NB4 (cell line): Measurements from ENCODE around the gene STX1B.

ENCODE experiments used
- CTCF ChIP-seq: IDR thresholded peaks from one replicate; pipeline ENCODE4 v1.5.1; 2012; ENCODE audit warnings: low read depth, low read length
- MAX ChIP-seq: IDR thresholded peaks from 2 replicates; pipeline ENCODE4 v1.6.1; 2011; ENCODE audit warnings: low read depth, low read length
- POLR2A ChIP-seq: IDR thresholded peaks from 2 replicates; pipeline ENCODE4 v1.6.1; 2011; ENCODE audit warnings: mild to moderate bottlenecking; ENCODE audit not compliant: insufficient read length; ENCODE audit errors: extremely low read depth

- TF ChIP-seq CTCF (no peak), POLR2A (peak; percentile 20), MAX (0 out of 2 replicates have a peak, but pooled peaks have one; percentile 50)
These were observed 23.5 kb upstream of the STX1B start for GRCh38 chr16:31033709-31034492.
